GM21717 (cell line): ENCODE data around the gene BCL2.

Experiments
- ATAC-seq: cut with Tn5 transposase; IDR thresholded peaks from one replicate; pipeline ENCODE4 v1.9.1; 2021; ENCODE audit warnings: mild to moderate bottlenecking, moderate library complexity; ENCODE audit not compliant: unreplicated experiment

The BCL2 gene

DNA sequence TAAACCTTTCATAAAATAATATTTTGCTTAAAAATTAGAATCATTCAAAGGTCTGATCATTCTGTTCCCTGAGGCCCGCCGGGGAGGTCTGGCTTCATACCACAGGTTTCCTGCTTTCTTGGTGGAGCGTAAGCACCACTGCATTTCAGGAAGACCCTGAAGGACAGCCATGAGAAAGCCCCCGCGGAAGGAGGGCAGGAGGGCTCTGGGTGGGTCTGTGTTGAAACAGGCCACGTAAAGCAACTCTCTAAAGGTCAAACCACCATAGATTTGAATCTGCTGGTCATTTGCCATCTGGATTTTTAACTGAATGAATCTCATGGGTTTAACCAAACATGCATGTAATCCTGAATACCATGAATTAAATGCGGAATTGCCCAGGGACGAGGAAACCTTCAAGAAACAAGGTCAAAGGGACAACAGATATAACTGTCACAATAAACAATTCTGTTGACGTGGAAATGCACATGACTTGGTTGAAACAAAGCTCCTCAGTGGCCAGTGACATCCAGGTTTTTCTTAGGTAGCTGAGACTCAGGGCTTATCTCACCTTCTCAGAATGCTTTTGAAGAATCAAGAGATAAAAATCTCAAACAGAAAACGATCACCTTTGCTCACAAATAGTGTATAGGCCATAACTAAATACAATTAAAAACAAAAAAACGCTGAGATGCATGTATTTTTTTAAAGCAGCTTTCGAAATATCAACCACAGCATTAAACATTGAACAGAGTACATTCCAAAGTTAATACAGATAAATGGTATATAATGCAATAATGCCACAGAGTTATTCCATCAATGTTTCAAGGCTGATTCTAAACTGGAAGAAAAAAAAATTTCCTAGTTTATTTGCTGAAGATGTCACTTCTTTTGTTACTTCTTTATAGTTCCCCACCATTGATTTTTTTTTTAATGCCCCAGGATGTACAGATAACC lies 193.2 kb downstream of the BCL2 start:
- ATAC-seq, result no peak

DNA sequence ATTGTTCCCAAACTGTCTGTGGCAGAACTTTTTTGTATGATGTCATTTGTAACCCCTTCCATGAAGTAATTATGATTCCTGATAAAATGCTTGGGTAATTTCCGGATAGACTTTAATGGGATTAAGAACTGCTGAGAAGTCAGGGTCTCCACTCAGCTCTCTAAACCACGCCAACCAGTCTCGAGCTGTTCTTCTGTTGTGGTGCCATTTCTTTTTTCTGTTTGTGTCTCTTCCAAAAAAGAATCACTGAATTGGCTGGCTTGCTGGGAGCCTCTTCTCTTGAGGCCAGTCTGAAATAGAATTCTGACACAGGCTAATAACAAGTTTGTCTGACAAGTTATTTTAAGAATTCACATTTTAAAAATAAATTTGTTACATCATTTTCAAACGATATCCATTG lies 198.9 kb downstream of the BCL2 start:
- ATAC-seq, result no peak

DNA sequence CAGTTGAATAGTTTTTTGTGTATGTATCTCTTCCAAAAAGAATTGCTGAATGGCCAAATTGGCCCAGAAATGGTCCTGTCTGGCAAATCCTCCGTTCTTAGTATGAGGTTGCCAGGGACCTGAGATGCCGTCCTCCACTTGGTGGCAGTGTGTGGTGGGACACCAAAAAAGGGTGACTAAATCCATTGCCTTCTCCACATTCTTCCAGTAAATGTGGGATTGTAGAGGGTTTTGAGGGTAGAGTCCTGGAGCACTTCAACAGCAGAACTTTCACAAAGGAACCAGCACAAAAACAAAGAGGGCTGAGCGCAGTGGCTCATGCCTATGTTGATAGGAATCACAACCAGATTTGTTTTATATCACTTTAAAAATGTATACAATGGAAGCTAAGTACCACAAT lies 199.9 kb downstream of the BCL2 start:
- no peak for ATAC-seq

DNA sequence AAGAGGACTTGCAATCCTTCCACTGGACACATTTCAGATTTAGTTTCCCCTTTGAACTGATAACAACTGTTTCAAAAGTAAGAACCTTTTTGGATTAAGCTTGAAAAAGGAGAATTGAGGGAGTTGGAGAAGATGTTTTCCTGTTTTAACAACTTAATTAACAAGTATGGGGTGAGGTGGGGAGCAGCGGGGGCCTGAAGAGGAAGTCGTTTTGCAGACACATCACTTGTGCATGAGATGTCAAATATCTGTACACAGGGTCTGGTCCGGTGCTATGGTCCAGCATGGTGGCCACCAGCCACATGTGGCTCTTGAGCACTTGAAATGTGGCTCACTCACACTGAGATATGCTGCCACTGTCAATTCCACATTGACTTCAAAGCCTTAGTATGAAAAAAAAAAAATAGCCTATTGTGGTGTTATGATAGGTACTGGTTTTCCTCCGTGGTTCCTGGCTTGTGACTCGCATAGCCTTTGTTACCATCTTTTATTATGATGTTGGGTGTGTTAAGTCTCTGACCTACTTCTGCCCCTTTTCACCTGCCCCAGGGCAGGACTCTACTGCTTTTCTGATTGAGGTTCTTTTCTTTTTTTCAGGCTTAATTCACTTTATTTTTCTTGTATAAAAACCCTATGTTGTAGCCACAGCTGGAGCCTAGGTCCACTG lies 205.5 kb downstream of the BCL2 start:
- no peak for ATAC-seq

DNA sequence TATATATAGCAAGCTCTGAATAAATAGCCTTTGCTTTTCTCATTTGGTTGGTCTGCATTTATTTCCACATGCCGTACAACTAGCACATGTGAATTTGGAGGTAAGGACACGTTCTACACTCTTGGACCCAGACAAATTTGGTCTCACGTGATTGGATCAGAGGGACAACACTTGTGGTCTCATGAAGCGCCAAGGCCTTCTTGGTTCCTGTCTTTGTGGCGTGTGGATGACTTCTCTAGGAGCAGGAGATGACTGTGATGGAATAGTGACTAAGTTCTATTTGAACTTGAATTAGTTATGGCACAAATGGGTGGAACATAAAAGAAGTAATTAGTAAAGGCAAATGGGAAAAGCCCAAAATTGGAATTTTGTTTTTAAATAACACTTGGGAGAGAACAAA lies 206.9 kb downstream of the BCL2 start:
- no peak for ATAC-seq

DNA sequence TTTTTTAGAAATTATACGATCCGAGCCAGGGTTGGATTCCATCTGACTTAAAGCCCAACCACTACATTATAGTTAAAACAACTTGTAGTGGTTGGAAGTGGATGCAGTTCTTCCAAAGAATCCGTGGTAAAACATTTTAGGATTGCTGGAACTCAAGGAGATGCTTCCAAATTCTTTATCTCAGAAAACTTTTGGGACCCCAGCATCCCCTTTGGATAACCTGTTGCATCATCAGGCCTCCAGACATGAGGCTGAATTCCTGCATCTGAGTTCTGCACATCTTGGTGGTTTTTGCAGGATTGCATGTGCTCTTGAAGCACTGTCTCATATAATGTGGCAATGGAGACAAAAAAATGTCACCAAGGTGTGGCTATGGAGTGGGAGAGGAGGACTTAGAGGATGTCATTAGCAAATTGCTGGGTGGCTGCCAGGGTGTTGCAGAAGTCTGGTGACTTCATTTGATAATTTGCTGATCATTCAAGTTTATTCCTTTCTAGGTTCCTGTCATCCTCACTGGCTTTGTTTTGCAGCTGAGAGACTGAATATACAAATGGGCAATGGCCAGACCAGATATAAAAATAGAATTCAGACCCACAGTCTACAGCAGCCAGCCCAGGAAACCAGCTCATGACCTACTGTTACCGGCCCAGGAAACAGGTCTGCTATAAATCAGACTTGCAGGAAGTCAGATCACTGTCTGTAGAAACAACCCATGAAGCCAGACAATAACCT lies 207.7 kb downstream of the BCL2 start:
- no peak for ATAC-seq

DNA sequence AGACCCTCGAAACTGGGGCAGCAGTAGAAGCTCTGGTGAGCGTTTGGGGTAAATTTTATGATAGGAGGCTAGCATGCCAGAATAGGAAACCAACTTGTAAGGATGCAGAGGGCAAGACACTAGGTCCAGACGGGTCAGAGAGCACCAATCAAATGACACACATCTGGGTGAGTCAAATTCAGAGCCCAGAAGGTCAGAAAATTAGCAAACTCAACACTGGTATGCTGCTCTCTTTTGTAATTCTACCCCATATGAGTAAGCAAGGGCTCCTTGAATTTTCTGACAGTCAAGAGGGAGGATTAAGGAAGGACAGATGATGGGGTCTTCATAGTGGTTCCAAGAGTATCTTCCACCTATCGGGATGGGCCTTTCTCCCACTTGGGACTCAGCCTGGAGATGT lies 209.8 kb downstream of the BCL2 start:
- ATAC-seq, result no peak

DNA sequence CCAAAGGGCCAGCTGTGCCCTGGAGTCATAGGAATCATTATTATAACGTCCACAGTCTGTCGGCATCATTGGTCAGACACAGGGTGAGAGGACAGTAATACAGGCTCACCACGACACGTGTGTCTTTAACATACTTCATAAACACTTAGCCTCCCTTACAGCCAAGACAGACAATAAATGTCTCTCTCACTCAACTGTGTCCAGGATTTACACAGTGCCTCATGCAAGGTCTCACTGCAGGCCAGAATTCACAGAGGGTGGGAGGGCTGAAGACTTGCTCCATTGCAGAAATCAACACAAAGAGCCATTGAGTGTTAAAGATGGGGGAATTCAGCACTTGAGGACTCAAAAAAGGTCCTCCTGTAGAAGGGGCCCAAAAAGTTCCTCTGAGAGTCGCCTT lies 210.5 kb downstream of the BCL2 start:
- no peak for ATAC-seq

DNA sequence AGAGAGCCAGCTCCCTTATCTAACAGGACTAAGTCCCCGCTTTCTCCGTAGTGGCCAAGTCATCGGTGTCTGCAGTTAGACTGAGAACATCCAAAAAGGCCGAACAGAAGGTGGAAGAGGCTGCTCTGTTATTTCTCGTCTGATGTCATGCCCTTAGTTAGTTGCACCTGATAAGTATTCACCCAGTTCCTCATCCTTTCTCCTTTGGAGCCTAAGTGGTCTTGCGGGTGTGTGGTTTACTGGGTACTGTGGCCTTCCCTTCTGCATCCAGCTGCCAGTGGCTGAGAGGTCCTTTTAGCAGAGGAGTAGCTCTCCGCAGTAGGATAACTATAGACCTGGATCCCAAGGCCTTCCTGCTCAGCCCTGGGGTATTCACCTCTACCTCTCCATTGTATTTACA lies 211.6 kb downstream of the BCL2 start:
- no peak for ATAC-seq

DNA sequence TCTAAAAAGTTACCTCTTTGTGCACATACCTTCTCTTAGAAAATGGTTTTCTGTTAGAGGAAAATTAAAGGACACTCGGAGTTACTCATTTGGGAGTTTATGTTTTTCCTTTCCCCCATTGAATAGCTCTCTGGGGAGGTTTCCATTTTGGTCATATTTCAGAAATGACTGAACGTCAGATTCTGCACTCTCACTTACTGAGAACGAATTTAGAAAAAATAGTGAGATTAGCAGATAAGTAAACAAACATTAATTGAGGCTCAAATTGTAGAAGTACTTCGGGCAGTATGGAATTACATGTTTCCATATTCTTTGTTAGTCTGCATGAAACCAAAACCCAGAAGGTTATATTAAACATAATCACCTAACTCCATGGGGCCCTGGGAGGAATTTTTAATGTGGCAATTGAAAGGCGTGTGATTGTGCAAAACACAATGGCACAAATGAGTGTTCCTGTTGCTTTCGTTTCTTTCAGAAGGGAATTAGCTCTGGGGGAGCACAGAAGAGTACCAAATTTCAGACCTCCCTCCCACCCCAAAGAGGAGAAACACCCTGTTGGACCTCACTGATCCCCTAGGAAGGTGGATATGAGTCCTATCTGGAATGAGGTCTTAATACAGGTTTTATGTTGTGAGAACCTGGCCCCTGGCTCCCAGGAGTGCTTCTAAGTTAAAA lies 212.3 kb downstream of the BCL2 start:
- peak; percentile 53 for ATAC-seq

DNA sequence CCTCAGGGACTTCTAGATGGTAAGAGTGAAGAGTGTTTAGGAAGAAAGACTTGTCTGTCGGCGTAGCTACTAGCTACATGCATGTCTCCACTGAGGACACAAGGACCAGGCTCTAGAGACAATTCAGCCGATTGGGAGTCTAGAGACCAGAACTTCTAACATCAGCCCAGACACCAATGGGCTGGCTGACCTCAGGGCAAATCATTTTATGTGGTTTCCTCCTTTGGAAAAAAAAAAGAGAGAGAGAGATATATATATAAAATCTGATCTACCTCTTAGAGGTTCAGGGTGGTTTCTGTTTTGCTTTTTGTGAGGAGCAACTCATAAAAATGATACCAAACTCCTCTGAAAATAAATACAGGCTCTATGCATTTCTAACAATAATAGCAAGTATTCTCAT lies 212.8 kb downstream of the BCL2 start:
- peak; percentile 34 for ATAC-seq

DNA sequence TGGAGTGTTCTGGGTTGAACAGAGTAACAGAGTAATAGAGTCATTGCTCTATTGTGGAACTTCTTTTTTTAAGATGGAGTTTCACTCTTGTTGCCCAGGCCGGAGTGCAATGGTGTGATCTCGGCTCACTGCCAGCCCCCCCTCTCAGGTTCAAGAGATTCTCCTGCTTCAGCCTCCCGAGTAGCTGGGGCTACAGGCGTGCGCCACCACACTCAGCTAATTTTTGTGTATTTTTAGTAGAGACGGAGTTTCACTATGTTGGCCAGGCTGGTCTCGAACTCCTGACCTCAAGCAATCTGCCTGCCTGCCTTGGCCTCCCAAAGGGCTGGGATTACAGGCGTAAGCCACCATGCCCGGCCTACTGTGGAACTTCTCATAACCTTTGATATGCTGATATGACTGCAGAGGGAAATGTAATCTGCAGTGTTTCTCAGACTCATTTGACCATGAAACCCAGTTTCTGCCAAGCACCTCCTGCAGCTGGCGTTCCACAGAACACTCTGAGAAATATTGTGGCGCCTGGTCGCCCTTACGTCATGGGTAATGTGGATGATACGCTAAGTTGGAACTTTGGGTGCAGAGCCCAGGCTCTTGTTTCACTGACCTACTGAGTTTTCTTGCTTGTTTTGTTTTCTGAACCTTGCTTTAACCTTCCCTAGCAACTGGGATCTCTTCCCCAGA lies 213.8 kb downstream of the BCL2 start:
- peak; percentile 51 for ATAC-seq

DNA sequence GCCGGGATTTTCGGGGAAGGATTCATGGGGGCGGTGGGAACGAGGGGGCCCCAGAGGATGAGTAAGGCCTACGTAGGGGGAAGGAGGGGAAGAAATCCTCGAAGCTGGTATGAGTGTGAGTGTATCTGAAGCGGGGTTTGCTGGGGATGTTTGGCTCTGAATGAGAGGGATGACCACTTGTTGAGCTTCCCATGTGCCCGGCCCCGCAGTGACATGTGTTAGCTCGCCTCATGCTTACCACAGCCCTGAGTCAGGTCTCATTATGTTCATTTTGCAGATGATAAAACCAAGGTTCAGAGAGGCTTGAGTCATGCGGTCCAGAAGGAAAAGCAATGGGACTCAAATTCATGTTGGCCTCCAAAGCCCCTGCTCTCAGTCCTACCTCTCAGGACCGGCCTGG lies 214.7 kb downstream of the BCL2 start:
- ATAC-seq, result no peak

DNA sequence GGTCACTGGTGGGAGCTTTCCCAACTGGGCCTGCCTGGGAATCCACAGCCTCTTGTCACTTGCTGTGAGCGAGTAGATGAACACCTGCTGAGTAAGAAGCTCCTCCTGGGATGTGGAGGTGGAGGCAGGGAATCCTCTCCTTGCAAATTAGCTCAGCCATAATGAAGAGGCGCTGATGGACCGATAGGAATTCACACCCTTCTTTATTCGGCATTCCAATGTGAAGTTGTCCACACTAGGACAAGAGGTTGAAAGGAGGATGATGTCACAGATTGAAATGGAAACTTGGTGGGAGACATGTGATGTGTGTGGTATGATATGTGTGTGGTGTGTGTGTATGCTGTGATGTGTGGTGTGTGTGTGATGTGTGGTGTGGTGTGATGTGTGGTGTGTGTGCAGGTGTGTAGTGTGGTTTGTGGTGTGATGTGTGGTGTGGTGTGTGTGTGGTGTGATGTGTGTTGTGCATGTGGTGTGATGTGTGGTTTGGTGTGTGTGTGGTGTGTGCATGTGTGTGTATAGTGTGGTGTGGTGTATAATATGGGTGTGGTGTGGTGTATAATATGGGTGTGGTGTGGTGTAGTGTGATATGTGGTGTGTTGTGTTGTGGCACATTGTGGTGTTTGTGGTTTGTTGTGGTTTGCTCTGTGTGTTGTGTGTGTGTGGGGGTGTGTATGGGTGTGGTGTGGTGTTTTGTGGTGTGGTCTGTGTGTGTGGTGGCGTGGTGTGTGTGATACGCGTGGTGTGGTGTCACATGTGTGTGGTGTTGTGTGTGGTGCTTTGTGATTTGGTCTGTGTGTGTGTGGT lies 216.4 kb downstream of the BCL2 start:
- no peak for ATAC-seq

DNA sequence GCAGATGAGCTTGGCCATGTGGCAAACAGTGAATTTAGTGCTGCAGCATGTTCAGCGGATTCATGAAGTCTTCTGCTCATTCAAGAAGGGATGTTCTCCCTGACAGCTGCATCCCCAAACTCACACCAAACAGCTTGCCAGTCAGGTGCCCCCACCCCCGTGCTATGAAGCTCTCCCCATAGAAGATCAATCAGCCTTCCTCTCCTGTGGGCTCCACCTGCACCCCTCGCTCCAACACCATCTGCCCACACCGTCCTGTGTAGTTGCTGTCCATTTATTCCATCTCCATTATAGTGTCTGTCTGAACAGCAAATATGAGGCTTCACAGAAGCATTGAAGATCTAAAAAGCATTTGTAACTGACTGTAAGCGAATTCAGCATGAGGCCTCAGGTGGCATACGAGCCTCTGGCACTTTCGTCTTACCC lies 218.9 kb downstream of the BCL2 start:
- ATAC-seq, result no peak

DNA sequence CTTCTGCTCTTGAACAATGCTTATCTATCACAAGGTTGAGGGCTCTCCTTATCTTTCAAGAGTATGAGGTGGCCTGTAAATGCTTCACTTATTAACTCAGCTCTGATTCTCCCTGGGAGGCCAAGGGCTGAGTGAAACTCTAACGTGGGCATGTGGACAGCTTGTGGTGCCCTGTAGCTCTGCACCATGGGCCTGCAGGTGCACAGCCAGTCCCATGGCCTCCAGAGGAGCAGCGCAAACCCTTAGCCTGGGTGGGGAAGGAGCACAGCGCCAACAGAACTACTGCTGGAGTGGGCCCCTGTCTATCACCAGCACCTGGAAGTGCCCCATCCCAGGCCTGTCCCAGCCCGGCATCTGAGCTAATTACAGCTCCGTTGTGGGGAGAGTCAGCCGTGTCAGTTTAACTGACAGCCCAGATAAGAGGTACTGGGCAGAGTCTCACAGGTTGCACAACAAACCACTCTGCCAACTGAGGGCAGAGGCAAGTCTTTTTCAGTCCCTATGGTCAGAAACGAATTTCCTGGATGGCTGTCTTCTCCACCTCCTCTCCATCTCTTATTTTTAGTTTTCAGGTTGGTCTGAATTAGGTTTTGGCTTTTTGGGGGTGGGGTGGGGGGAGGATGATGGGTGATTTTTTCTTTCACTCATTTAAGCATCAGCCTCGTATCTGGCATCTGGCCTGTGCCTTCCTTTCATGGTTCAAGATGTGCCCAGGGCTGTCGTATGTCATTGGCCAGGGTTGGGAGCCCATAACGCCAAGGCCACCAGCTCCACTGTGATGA lies 219.5 kb downstream of the BCL2 start:
- ATAC-seq, result no peak

DNA sequence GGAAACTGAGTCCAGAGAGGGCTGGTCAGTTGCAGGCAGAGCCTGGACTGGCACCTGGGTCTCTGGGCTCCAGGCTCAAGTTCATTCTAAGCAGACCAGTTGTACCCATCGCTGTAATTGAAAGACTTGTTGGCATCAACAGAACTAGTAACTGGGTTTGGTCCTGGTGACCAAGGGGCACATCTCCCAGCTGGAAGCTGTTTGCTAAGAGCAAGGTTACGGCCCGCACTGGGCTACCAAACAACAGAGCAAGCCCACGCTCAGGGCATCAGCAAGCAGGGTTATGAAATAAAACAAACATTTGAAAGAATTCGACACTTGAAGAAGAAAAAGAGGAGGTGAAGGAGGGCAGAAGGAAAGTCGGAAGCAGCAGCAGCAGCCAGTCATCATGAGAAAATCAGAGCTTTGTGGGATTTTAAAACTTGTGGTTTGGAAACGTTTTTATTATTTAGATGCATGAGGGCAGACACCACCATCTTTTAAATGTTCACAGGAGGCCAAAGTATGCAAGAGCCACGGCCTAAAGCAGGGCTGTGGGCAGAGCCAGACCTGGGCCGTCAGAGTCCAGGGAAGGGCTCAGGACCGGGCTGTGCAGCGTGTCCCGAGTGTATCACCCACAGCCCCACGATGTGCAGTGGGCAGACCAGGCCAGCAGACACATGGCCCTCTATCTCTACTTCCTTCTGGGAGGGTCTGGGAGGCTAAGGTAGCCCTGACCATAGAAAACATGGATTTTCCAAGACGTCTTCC lies 220.3 kb downstream of the BCL2 start:
- ATAC-seq, result no peak
